IMR-90 (cell line): ENCODE data around the gene KRTAP5-1.

Experiments used
- BHLHE40 ChIP-seq: fragments of 150-350 bp; IDR thresholded peaks from 2 replicates; pipeline ENCODE4 v1.6.1; 2016; ENCODE audit warnings: mild to moderate bottlenecking, low read depth, low read length
- CEBPB ChIP-seq: IDR thresholded peaks from 2 replicates; pipeline ENCODE4 v1.6.1; 2012; ENCODE audit warnings: low read depth, low read length, improper control_type of control experiment
- CHD1 ChIP-seq: IDR thresholded peaks from 2 replicates; pipeline ENCODE4 v1.6.1; 2012; ENCODE audit warnings: low read depth, low read length, improper control_type of control experiment
- MAFK ChIP-seq: IDR thresholded peaks from 2 replicates; pipeline ENCODE4 v1.6.1; 2012; ENCODE audit warnings: low read depth, low read length, improper control_type of control experiment
- MAZ ChIP-seq: IDR thresholded peaks from 2 replicates; pipeline ENCODE4 v1.6.1; 2012; ENCODE audit warnings: low read depth, mild to moderate bottlenecking, low read length, improper control_type of control experiment, moderate library complexity, borderline replicate concordance
- MXI1 ChIP-seq: IDR thresholded peaks from 2 replicates; pipeline ENCODE4 v1.6.1; 2012; ENCODE audit warnings: low read depth, mild to moderate bottlenecking, low read length, moderate library complexity, borderline replicate concordance
- POLR2A ChIP-seq: IDR thresholded peaks from 2 replicates; pipeline ENCODE4 v1.6.1; 2012; ENCODE audit warnings: mild to moderate bottlenecking, low read depth, low read length
- RAD21 ChIP-seq: IDR thresholded peaks from 2 replicates; pipeline ENCODE4 v1.6.1; 2012; ENCODE audit warnings: low read length, improper control_type of control experiment
- RCOR1 ChIP-seq: IDR thresholded peaks from 2 replicates; pipeline ENCODE4 v1.6.1; 2012; ENCODE audit warnings: mild to moderate bottlenecking, low read length, improper control_type of control experiment; ENCODE audit not compliant: insufficient replicate concordance
- RFX5 ChIP-seq: IDR thresholded peaks from 2 replicates; pipeline ENCODE4 v1.8.0; 2012; ENCODE audit warnings: low read depth, mild to moderate bottlenecking, low read length, moderate library complexity
- SMC3 ChIP-seq: fragments of 150-350 bp; IDR thresholded peaks from 2 replicates; pipeline ENCODE4 v1.6.1; 2016; ENCODE audit warnings: low read depth, mild to moderate bottlenecking, antibody characterized with exemption, low read length, moderate library complexity
- TF ChIP-seq, protein P1 (sequence below): conservative IDR thresholded peaks from 2 replicates; pipeline ENCODE4 v1.5.1; 2012; ENCODE audit warnings: mild to moderate bottlenecking, low read depth, low read length, improper control_type of control experiment
- TF ChIP-seq, protein P2 (sequence below): fragments of 150-350 bp; IDR thresholded peaks from 2 replicates; pipeline ENCODE4 v1.6.1; 2016; ENCODE audit warnings: low read depth, mild to moderate bottlenecking, low read length, moderate library complexity, borderline replicate concordance
- TF ChIP-seq, protein P3 (sequence below): fragments of 150-350 bp; IDR thresholded peaks from 2 replicates; pipeline ENCODE4 v1.6.1; 2017; ENCODE audit warnings: mild to moderate bottlenecking, antibody characterized with exemption, low read length, low read depth

DNA sequence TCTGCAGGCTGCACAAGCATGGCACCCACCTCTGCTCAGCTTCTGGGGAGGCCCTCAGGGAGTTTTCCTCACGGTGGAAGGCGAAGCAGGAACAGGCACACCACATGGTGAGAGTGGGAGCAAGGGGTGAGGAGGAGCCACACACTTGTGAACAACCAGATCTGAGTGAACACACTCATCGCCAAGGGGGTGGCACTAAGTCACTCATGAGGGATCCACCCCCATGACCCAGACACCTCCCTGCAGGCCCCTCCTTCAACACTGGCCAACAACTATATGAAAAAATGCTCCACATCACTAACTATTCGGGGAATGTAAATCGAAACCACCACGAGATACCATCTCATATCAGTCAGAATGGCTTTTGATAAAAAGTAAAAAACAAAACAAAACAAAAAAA is 13.7 kb upstream of the KRTAP5-1 start:
- TF ChIP-seq POLR2A (no peak), BHLHE40 (no peak), CHD1 (no peak), MXI1 (no peak), RFX5 (no peak), CEBPB (no peak), RAD21 (no peak), MAZ (no peak), SMC3 (no peak), MAFK (no peak), RCOR1 (no peak)
- TF ChIP-seq, protein P1, sequence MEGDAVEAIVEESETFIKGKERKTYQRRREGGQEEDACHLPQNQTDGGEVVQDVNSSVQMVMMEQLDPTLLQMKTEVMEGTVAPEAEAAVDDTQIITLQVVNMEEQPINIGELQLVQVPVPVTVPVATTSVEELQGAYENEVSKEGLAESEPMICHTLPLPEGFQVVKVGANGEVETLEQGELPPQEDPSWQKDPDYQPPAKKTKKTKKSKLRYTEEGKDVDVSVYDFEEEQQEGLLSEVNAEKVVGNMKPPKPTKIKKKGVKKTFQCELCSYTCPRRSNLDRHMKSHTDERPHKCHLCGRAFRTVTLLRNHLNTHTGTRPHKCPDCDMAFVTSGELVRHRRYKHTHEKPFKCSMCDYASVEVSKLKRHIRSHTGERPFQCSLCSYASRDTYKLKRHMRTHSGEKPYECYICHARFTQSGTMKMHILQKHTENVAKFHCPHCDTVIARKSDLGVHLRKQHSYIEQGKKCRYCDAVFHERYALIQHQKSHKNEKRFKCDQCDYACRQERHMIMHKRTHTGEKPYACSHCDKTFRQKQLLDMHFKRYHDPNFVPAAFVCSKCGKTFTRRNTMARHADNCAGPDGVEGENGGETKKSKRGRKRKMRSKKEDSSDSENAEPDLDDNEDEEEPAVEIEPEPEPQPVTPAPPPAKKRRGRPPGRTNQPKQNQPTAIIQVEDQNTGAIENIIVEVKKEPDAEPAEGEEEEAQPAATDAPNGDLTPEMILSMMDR: no peak
- TF ChIP-seq, protein P2, sequence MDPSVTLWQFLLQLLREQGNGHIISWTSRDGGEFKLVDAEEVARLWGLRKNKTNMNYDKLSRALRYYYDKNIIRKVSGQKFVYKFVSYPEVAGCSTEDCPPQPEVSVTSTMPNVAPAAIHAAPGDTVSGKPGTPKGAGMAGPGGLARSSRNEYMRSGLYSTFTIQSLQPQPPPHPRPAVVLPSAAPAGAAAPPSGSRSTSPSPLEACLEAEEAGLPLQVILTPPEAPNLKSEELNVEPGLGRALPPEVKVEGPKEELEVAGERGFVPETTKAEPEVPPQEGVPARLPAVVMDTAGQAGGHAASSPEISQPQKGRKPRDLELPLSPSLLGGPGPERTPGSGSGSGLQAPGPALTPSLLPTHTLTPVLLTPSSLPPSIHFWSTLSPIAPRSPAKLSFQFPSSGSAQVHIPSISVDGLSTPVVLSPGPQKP: no peak
- TF ChIP-seq, protein P3, sequence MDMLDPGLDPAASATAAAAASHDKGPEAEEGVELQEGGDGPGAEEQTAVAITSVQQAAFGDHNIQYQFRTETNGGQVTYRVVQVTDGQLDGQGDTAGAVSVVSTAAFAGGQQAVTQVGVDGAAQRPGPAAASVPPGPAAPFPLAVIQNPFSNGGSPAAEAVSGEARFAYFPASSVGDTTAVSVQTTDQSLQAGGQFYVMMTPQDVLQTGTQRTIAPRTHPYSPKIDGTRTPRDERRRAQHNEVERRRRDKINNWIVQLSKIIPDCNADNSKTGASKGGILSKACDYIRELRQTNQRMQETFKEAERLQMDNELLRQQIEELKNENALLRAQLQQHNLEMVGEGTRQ: no peak
